ENCODE data around the gene SCFD2. TPM values are rescaled to one million over a fixed set of nuclear protein-coding genes. Genes with fewer than 3 reads are reported as not detected.

SCFD2 gene
- total and polyA plus RNA-seq, 7 donors = 5.8 to 13.3 (median 11.2) TPM

GRCh38 chr4:53122280-53123116 is 243.4 kb downstream of the SCFD2 start:
- Histone ChIP-seq H3K27ac (no peak overlapping the region), H3K9me3 (no peaks in the 10 kb centered on the region), H3K4me3 (no peak overlapping the region), H3K27me3 (ENCODE audit: insufficient read depth in 3 of 3, low read length in 2 of 3) (no peaks in the 10 kb centered on the region), H3K4me1 (peaks cover 15% of the 10 kb centered on the region), H3K36me3 (ENCODE audit: insufficient read depth in 1 of 2, low read depth in 1 of 2) (no peaks in the 10 kb centered on the region)
- WGBS, 3 donors = 78 to 84% (median 80%) methylated on average over 10 of the region's 10 CpGs
- DNase-seq (no peak), ATAC-seq (no peak)
- TF ChIP-seq CTCF (IDR thresholded peaks at IDR 0.05) = no peak
- intact Hi-C loops (cut with DNase I) = no loop called here

- H3K27ac ChIP-seq = no peak overlapping the region
- H3K4me3 ChIP-seq = no peak overlapping the region
- peaks cover 15% of the 10 kb centered on the region for H3K4me1 ChIP-seq
- H3K27me3 ChIP-seq (ENCODE audit: insufficient read depth in 3 of 3, low read length in 2 of 3) = no peaks in the 10 kb centered on the region
- no peak for DNase-seq
- 69 to 84% (median 80%) methylated on average over 6 of the region's 6 CpGs for WGBS, 3 donors
- no peak for TF ChIP-seq CTCF (IDR thresholded peaks at IDR 0.05)
- no peaks in the 10 kb centered on the region for H3K9me3 ChIP-seq
- H3K36me3 ChIP-seq (ENCODE audit: insufficient read depth in 1 of 2, low read depth in 1 of 2) = no peaks in the 10 kb centered on the region
- intact Hi-C loops (cut with DNase I) = no loop called here
- ATAC-seq = no peak
These were observed 244.5 kb downstream of the SCFD2 start for GRCh38 chr4:53121264-53121865.

GRCh38 chr4:53120778-53121177 is 245.1 kb downstream of the SCFD2 start:
- Histone ChIP-seq H3K4me1 (peaks cover 15% of the 10 kb centered on the region), H3K9me3 (no peaks in the 10 kb centered on the region), H3K4me3 (no peak overlapping the region), H3K36me3 (ENCODE audit: insufficient read depth in 1 of 2, low read depth in 1 of 2) (no peaks in the 10 kb centered on the region), H3K27ac (no peak overlapping the region), H3K27me3 (ENCODE audit: insufficient read depth in 3 of 3, low read length in 2 of 3) (no peaks in the 10 kb centered on the region)
- 32 to 53% (median 45%) methylated on average over 6 of the region's 6 CpGs for whole genome bisulfite sequencing, 3 donors
- TF ChIP-seq CTCF (IDR thresholded peaks at IDR 0.05) = no peak
- ATAC-seq (peak in 3 of 4 donors; percentile 58 to 80 (median 61)), DNase-seq (no peak)
- intact Hi-C loops (cut with DNase I) = no loop called here

GRCh38 chr4:53119680-53120079 is 246.2 kb downstream of the SCFD2 start:
- Histone ChIP-seq H3K4me3 (no peak overlapping the region), H3K27ac (no peak overlapping the region), H3K36me3 (ENCODE audit: insufficient read depth in 1 of 2, low read depth in 1 of 2) (no peaks in the 10 kb centered on the region), H3K27me3 (ENCODE audit: insufficient read depth in 3 of 3, low read length in 2 of 3) (no peaks in the 10 kb centered on the region), H3K9me3 (no peaks in the 10 kb centered on the region), H3K4me1 (peaks cover 15% of the 10 kb centered on the region)
- ATAC-seq (peak in 2 of 4 donors; percentile 17 to 61), DNase-seq (no peak)
- TF ChIP-seq CTCF (IDR thresholded peaks at IDR 0.05) = no peak
- intact Hi-C loops (cut with DNase I) = no loop called here
